SK-N-SH treated with all-trans-retinoic acid at 6 μM for 48 hours (cell line): ENCODE measurements around the gene ISLR2.

Source experiments
- ATAC-seq: fragments of 200-7000 bp; cut with Tn5 transposase; 3 replicates; pipeline ENCODE4 v1.9.1; 2020; ENCODE audit warnings: mild to moderate bottlenecking, moderate library complexity
- ARNTL ChIP-seq: fragments of 450-650 bp; formaldehyde crosslinking; IDR thresholded peaks from 2 replicates; pipeline ENCODE4 v1.5.0; 2020; ENCODE audit warnings: low read depth, mild to moderate bottlenecking, moderate library complexity, borderline replicate concordance
- BACH2 ChIP-seq: fragments of 250-450 bp; sonication (Bioruptor Pico); IDR thresholded peaks from 2 replicates; pipeline ENCODE4 v1.9.0; 2021; ENCODE audit warnings: mild to moderate bottlenecking, borderline replicate concordance
- CSDC2 ChIP-seq: fragments of 250-450 bp; sonication (Bioruptor Pico); IDR thresholded peaks from 2 replicates; pipeline ENCODE4 v1.5.0; 2020; ENCODE audit warnings: mild to moderate bottlenecking, moderate library complexity
- ESRRG ChIP-seq: fragments of 250-450 bp; sonication (Bioruptor Pico); IDR thresholded peaks from 2 replicates; pipeline ENCODE4 v1.6.1; 2021; ENCODE audit warnings: mild to moderate bottlenecking
- GLIS3 ChIP-seq: fragments of 250-450 bp; sonication (Bioruptor Pico); IDR thresholded peaks from 2 replicates; pipeline ENCODE4 v1.5.0; 2020; ENCODE audit warnings: mild to moderate bottlenecking, moderate library complexity
- ISL1 ChIP-seq: fragments of 250-450 bp; sonication (Bioruptor Pico); IDR thresholded peaks from 2 replicates; pipeline ENCODE4 v2.1.2; 2022; ENCODE audit warnings: mild to moderate bottlenecking, moderate library complexity
- OSR1 ChIP-seq: fragments of 250-450 bp; sonication (Bioruptor Pico); IDR thresholded peaks from 2 replicates; pipeline ENCODE4 v1.8.0; 2022; ENCODE audit warnings: moderate library complexity, mild to moderate bottlenecking, inconsistent platforms
- PPARA ChIP-seq: fragments of 250-450 bp; sonication (Bioruptor Pico); IDR thresholded peaks from 2 replicates; pipeline ENCODE4 v1.5.0; 2020; ENCODE audit warnings: mild to moderate bottlenecking, borderline replicate concordance
- RARB ChIP-seq: fragments of 250-450 bp; sonication (Bioruptor Pico); IDR thresholded peaks from 2 replicates; pipeline ENCODE4 v1.8.0; 2021; ENCODE audit warnings: mild to moderate bottlenecking, moderate library complexity
- SNAI2 ChIP-seq: fragments of 250-450 bp; sonication (Bioruptor Pico); IDR thresholded peaks from 2 replicates; pipeline ENCODE4 v1.5.0; 2020; ENCODE audit warnings: mild to moderate bottlenecking, moderate library complexity
- TCF4 ChIP-seq: fragments of 250-450 bp; sonication (Bioruptor Pico); IDR thresholded peaks from 2 replicates; pipeline ENCODE4 v1.8.0; 2021; ENCODE audit warnings: mild to moderate bottlenecking, moderate library complexity, borderline replicate concordance
- TOX ChIP-seq: fragments of 250-450 bp; sonication (Bioruptor Pico); IDR thresholded peaks from 2 replicates; pipeline ENCODE4 v1.8.0; 2021; ENCODE audit warnings: mild to moderate bottlenecking, moderate library complexity, borderline replicate concordance
- ZC3H10 ChIP-seq: fragments of 250-450 bp; sonication (Bioruptor Pico); IDR thresholded peaks from 2 replicates; pipeline ENCODE4 v1.5.1; 2021; ENCODE audit warnings: mild to moderate bottlenecking, moderate library complexity
- ZFP3 ChIP-seq: fragments of 250-450 bp; sonication (Bioruptor Pico); IDR thresholded peaks from 2 replicates; pipeline ENCODE4 v1.5.0; 2020; ENCODE audit warnings: mild to moderate bottlenecking, moderate library complexity
- ZFP30 ChIP-seq: fragments of 450-650 bp; formaldehyde crosslinking; IDR thresholded peaks from 2 replicates; pipeline ENCODE4 v1.5.0; 2022; ENCODE audit warnings: mild to moderate bottlenecking, moderate library complexity
- ZNF8 ChIP-seq: fragments of 450-650 bp; formaldehyde crosslinking; IDR thresholded peaks from 2 replicates; pipeline ENCODE4 v1.5.0; 2020; ENCODE audit warnings: mild to moderate bottlenecking, moderate library complexity
- TF ChIP-seq, protein P1 (sequence below): fragments of 250-450 bp; sonication (Bioruptor Pico); IDR thresholded peaks from 2 replicates; pipeline ENCODE4 v1.8.0; 2021; ENCODE audit warnings: low read depth, mild to moderate bottlenecking, moderate library complexity, borderline replicate concordance
- TF ChIP-seq, protein P2 (sequence below): fragments of 250-450 bp; sonication (Bioruptor Pico); IDR thresholded peaks from 2 replicates; pipeline ENCODE4 v1.5.1; 2020; ENCODE audit warnings: low read depth, mild to moderate bottlenecking, moderate library complexity
- TF ChIP-seq, protein P3 (sequence below): fragments of 250-450 bp; sonication (Bioruptor Pico); IDR thresholded peaks from 2 replicates; pipeline ENCODE4 v1.5.0; 2020; ENCODE audit warnings: mild to moderate bottlenecking, moderate library complexity
- TF ChIP-seq, protein P4 (sequence below): fragments of 250-450 bp; sonication (Bioruptor Pico); IDR thresholded peaks from 2 replicates; pipeline ENCODE4 v1.8.0; 2020; ENCODE audit warnings: mild to moderate bottlenecking, moderate library complexity, borderline replicate concordance
- TF ChIP-seq, protein P5 (sequence below): fragments of 250-450 bp; sonication (Bioruptor Pico); IDR thresholded peaks from 2 replicates; pipeline ENCODE4 v1.5.1; 2021; ENCODE audit warnings: mild to moderate bottlenecking, moderate library complexity

Gene ISLR2

DNA sequence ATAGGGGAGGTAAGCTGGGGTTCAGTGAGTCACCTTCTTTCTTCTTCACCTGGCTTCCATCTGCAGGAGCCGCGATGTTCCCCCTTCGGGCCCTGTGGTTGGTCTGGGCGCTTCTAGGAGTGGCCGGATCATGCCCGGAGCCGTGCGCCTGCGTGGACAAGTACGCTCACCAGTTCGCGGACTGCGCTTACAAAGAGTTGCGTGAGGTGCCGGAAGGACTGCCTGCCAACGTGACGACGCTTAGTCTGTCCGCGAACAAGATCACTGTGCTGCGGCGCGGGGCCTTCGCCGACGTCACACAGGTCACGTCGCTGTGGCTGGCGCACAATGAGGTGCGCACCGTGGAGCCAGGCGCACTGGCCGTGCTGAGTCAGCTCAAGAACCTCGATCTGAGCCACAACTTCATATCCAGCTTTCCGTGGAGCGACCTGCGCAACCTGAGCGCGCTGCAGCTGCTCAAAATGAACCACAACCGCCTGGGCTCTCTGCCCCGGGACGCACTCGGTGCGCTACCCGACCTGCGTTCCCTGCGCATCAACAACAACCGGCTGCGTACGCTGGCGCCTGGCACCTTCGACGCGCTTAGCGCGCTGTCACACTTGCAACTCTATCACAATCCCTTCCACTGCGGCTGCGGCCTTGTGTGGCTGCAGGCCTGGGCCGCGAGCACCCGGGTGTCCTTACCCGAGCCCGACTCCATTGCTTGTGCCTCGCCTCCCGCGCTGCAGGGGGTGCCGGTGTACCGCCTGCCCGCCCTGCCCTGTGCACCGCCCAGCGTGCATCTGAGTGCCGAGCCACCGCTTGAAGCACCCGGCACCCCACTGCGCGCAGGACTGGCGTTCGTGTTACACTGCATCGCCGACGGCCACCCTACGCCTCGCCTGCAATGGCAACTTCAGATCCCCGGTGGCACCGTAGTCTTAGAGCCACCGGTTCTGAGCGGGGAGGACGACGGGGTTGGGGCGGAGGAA is 2.6 kb downstream of the ISLR2 start (continued):
- TF ChIP-seq ZC3H10 (CRISPR knock-in tag) (no peak), PPARA (CRISPR knock-in tag) (no peak), CSDC2 (CRISPR knock-in tag) (no peak), OSR1 (CRISPR knock-in tag) (no peak)

DNA sequence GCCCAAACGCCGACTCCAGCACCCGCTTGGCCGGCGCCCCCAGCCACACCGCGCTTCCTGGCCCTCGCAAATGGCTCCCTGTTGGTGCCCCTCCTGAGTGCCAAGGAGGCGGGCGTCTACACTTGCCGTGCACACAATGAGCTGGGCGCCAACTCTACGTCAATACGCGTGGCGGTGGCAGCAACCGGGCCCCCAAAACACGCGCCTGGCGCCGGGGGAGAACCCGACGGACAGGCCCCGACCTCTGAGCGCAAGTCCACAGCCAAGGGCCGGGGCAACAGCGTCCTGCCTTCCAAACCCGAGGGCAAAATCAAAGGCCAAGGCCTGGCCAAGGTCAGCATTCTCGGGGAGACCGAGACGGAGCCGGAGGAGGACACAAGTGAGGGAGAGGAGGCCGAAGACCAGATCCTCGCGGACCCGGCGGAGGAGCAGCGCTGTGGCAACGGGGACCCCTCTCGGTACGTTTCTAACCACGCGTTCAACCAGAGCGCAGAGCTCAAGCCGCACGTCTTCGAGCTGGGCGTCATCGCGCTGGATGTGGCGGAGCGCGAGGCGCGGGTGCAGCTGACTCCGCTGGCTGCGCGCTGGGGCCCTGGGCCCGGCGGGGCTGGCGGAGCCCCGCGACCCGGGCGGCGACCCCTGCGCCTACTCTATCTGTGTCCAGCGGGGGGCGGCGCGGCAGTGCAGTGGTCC is 3.5 kb downstream of the ISLR2 start:
- ATAC-seq: no peak
- no peak for TF ChIP-seq ESRRG (CRISPR knock-in tag)
- TF ChIP-seq RARB: no peak
- no peak for TF ChIP-seq TCF4
- no peak for TF ChIP-seq ZFP3
- TF ChIP-seq, protein P1, sequence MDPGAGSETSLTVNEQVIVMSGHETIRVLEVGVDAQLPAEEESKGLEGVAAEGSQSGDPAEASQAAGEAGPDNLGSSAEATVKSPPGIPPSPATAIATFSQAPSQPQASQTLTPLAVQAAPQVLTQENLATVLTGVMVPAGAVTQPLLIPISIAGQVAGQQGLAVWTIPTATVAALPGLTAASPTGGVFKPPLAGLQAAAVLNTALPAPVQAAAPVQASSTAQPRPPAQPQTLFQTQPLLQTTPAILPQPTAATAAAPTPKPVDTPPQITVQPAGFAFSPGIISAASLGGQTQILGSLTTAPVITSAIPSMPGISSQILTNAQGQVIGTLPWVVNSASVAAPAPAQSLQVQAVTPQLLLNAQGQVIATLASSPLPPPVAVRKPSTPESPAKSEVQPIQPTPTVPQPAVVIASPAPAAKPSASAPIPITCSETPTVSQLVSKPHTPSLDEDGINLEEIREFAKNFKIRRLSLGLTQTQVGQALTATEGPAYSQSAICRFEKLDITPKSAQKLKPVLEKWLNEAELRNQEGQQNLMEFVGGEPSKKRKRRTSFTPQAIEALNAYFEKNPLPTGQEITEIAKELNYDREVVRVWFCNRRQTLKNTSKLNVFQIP: no peak
- no peak for TF ChIP-seq BACH2 (CRISPR knock-in tag)
- TF ChIP-seq ZFP30 (CRISPR knock-in tag): no peak
- TF ChIP-seq, protein P2, sequence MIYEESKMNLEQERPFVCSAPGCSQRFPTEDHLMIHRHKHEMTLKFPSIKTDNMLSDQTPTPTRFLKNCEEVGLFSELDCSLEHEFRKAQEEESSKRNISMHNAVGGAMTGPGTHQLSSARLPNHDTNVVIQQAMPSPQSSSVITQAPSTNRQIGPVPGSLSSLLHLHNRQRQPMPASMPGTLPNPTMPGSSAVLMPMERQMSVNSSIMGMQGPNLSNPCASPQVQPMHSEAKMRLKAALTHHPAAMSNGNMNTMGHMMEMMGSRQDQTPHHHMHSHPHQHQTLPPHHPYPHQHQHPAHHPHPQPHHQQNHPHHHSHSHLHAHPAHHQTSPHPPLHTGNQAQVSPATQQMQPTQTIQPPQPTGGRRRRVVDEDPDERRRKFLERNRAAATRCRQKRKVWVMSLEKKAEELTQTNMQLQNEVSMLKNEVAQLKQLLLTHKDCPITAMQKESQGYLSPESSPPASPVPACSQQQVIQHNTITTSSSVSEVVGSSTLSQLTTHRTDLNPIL (CRISPR knock-in tag): no peak
- TF ChIP-seq, protein P3, sequence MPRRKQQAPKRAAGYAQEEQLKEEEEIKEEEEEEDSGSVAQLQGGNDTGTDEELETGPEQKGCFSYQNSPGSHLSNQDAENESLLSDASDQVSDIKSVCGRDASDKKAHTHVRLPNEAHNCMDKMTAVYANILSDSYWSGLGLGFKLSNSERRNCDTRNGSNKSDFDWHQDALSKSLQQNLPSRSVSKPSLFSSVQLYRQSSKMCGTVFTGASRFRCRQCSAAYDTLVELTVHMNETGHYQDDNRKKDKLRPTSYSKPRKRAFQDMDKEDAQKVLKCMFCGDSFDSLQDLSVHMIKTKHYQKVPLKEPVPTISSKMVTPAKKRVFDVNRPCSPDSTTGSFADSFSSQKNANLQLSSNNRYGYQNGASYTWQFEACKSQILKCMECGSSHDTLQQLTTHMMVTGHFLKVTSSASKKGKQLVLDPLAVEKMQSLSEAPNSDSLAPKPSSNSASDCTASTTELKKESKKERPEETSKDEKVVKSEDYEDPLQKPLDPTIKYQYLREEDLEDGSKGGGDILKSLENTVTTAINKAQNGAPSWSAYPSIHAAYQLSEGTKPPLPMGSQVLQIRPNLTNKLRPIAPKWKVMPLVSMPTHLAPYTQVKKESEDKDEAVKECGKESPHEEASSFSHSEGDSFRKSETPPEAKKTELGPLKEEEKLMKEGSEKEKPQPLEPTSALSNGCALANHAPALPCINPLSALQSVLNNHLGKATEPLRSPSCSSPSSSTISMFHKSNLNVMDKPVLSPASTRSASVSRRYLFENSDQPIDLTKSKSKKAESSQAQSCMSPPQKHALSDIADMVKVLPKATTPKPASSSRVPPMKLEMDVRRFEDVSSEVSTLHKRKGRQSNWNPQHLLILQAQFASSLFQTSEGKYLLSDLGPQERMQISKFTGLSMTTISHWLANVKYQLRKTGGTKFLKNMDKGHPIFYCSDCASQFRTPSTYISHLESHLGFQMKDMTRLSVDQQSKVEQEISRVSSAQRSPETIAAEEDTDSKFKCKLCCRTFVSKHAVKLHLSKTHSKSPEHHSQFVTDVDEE (CRISPR knock-in tag): no peak
- no peak for TF ChIP-seq ZNF8 (CRISPR knock-in tag)
- no peak for TF ChIP-seq PPARA (CRISPR knock-in tag)
- no peak for TF ChIP-seq ZC3H10 (CRISPR knock-in tag)
- no peak for TF ChIP-seq ISL1 (CRISPR knock-in tag)
- TF ChIP-seq GLIS3 (CRISPR knock-in tag): no peak
- no peak for TF ChIP-seq CSDC2 (CRISPR knock-in tag)
- TF ChIP-seq, protein P4, sequence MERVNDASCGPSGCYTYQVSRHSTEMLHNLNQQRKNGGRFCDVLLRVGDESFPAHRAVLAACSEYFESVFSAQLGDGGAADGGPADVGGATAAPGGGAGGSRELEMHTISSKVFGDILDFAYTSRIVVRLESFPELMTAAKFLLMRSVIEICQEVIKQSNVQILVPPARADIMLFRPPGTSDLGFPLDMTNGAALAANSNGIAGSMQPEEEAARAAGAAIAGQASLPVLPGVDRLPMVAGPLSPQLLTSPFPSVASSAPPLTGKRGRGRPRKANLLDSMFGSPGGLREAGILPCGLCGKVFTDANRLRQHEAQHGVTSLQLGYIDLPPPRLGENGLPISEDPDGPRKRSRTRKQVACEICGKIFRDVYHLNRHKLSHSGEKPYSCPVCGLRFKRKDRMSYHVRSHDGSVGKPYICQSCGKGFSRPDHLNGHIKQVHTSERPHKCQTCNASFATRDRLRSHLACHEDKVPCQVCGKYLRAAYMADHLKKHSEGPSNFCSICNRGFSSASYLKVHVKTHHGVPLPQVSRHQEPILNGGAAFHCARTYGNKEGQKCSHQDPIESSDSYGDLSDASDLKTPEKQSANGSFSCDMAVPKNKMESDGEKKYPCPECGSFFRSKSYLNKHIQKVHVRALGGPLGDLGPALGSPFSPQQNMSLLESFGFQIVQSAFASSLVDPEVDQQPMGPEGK (CRISPR knock-in tag): no peak
- TF ChIP-seq, protein P5, sequence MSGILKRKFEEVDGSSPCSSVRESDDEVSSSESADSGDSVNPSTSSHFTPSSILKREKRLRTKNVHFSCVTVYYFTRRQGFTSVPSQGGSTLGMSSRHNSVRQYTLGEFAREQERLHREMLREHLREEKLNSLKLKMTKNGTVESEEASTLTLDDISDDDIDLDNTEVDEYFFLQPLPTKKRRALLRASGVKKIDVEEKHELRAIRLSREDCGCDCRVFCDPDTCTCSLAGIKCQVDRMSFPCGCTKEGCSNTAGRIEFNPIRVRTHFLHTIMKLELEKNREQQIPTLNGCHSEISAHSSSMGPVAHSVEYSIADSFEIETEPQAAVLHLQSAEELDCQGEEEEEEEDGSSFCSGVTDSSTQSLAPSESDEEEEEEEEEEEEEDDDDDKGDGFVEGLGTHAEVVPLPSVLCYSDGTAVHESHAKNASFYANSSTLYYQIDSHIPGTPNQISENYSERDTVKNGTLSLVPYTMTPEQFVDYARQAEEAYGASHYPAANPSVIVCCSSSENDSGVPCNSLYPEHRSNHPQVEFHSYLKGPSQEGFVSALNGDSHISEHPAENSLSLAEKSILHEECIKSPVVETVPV (CRISPR knock-in tag): no peak
- no peak for TF ChIP-seq SNAI2 (CRISPR knock-in tag)

DNA sequence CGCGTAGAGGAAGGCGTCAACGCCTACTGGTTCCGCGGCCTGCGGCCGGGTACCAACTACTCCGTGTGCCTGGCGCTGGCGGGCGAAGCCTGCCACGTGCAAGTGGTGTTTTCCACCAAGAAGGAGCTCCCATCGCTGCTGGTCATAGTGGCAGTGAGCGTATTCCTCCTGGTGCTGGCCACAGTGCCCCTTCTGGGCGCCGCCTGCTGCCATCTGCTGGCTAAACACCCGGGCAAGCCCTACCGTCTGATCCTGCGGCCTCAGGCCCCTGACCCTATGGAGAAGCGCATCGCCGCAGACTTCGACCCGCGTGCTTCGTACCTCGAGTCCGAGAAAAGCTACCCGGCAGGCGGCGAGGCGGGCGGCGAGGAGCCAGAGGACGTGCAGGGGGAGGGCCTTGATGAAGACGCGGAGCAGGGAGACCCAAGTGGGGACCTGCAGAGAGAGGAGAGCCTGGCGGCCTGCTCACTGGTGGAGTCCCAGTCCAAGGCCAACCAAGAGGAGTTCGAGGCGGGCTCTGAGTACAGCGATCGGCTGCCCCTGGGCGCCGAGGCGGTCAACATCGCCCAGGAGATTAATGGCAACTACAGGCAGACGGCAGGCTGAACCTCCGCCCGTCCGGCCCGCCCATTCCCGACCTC is 4.1 kb downstream of the ISLR2 start:
- no peak for ATAC-seq
- TF ChIP-seq ZFP3 (no peak), ZNF8 (CRISPR knock-in tag) (no peak), ARNTL (no peak), TCF4 (no peak), TOX (no peak)
- TF ChIP-seq, protein P1: no peak
- TF ChIP-seq, protein P2 (CRISPR knock-in tag): no peak
